ENCODE measurements around the gene CD7.

- TF ChIP-seq CTCF (IDR thresholded peaks at IDR 0.05; ENCODE audit: low read length): no peak
- TF ChIP-seq EZH2 (IDR thresholded peaks at IDR 0.05; ENCODE audit: borderline replicate concordance, low read length): no peak
These were observed 26.2 kb upstream of the CD7 start for GRCh38 chr17:82343560-82343959.

Measured in OCI-LY1 (cell line).